HL-60/S4 treated with retinoic acid at 250 ng/mL for 4 days and 3 days (cell line): ENCODE measurements around the gene CEP350.

Experiments
- in situ Hi-C: fragments of 300-500 bp; cut with MboI; formaldehyde crosslinking; loops from 2 replicates; pipeline ENCODE4 v1.7.0; 2022; ENCODE audit warnings: low sequenced_read_pairs

The CEP350 gene

GRCh38 chr1:179954493-179955286 is at the start of gene CEP350:
CEP350 (plus strand) TSS chr1:179954810; CDS start chr1:179986182, 31,372 bp downstream.
- in situ Hi-C loops, result no loop called here

- in situ Hi-C loops, result no loop called here
Measured at GRCh38 chr1:179910934-179911333, 43.7 kb upstream of the CEP350 start.

GRCh38 chr1:179911812-179912211 is 42.8 kb upstream of the CEP350 start:
- in situ Hi-C loops, result no loop called here

- in situ Hi-C loops, result no loop called here
Measured at GRCh38 chr1:179917601-179918429, 36.8 kb upstream of the CEP350 start.

GRCh38 chr1:179921472-179921871 is 33.1 kb upstream of the CEP350 start:
- in situ Hi-C loops, result no loop called here

GRCh38 chr1:179921981-179922872 is 32.4 kb upstream of the CEP350 start:
- in situ Hi-C loops, result no loop called here

GRCh38 chr1:179923029-179923428 is 31.6 kb upstream of the CEP350 start:
- in situ Hi-C loops, result no loop called here

GRCh38 chr1:179924268-179924667 is 30.3 kb upstream of the CEP350 start:
- in situ Hi-C loops, result no loop called here

GRCh38 chr1:179925302-179925701 is 29.3 kb upstream of the CEP350 start:
- in situ Hi-C loops, result no loop called here

- in situ Hi-C loops, result no loop called here
Measured at GRCh38 chr1:179925922-179926849, 28.4 kb upstream of the CEP350 start.

- in situ Hi-C loops, result no loop called here
Measured at GRCh38 chr1:179926850-179927205, 27.8 kb upstream of the CEP350 start.

GRCh38 chr1:179929955-179930798 is 24.4 kb upstream of the CEP350 start:
- in situ Hi-C loops, result no loop called here

GRCh38 chr1:179930867-179931266 is 23.7 kb upstream of the CEP350 start:
- in situ Hi-C loops, result no loop called here

GRCh38 chr1:179933219-179933618 is 21.4 kb upstream of the CEP350 start:
- in situ Hi-C loops, result no loop called here

- in situ Hi-C loops, result no loop called here
Measured at GRCh38 chr1:179935909-179936496, 18.6 kb upstream of the CEP350 start.

- in situ Hi-C loops, result no loop called here
Measured at GRCh38 chr1:179937668-179938254, 16.8 kb upstream of the CEP350 start.

- in situ Hi-C loops, result no loop called here
Measured at GRCh38 chr1:179938752-179939151, 15.9 kb upstream of the CEP350 start.

- in situ Hi-C loops, result no loop called here
Measured at GRCh38 chr1:179939941-179940340, 14.7 kb upstream of the CEP350 start.
